ENCODE measurements around the gene KARS1. TPM values are rescaled to one million over a fixed set of nuclear protein-coding genes. Genes with fewer than 3 reads are reported as not detected.

Gene KARS1
- total RNA-seq (100 to 1,000 TPM in 3 of 7 donors, 10 to 100 TPM in 4; 55.6 to 109 (median 92.8) TPM), polyA plus RNA-seq (100 to 1,000 TPM in 1 of 2 donors, 10 to 100 TPM in 1; 85.4 to 189 TPM)
- long read RNA-seq, donor 1, transcript KARS-201 (14 exons, 2,005 nt): major isoform, 389 of 527 reads
- long read RNA-seq, donor 1, transcript KARS-202 (15 exons, 2,421 nt): minor isoform, 59 of 527 reads
- long read RNA-seq, donor 1, transcript KARS-204 (14 exons, 1,942 nt): minor isoform, 5 of 527 reads
- long read RNA-seq, donor 1, partial matches to known transcripts: 28 of 527 reads
- long read RNA-seq, donor 1, other reads (novel, unspliced or antisense): 46 of 527 reads
- long read RNA-seq, donor 2, transcript KARS-201 (14 exons, 2,005 nt): major isoform, 29 of 523 reads
- long read RNA-seq, donor 2, partial matches to known transcripts: 445 of 523 reads
- long read RNA-seq, donor 2, other reads (novel, unspliced or antisense): 43 of 523 reads
- long read RNA-seq, donor 3, transcript KARS-202 (15 exons, 2,421 nt): minor isoform, 18 of 98 reads
- long read RNA-seq, donor 3, transcript KARS-201 (14 exons, 2,005 nt): major isoform, 55 of 98 reads
- long read RNA-seq, donor 3, partial matches to known transcripts: 10 of 98 reads
- long read RNA-seq, donor 3, other reads (novel, unspliced or antisense): 14 of 98 reads

GRCh38 chr16:75647492-75648264, at the start of gene KARS1, which contains the start of gene TERF2IP:
Gene KARS1 (minus strand): TSS chr16:75647665. CDS start chr16:75647639, 26 bp downstream.
Gene TERF2IP (plus strand): TSS chr16:75647773. CDS start chr16:75647883, 110 bp downstream.
- WGBS, 3 donors: 0 to 1% (median 0%) methylated on average over 59 to 76 of the region's 76 CpGs
- Histone ChIP-seq H3K27ac (peak within 1 kb of the TSS; percentile 89 to 94), H3K9me3 (no peaks in the 10 kb centered on the region), H3K27me3 (no peaks in the 10 kb centered on the region), H3K4me3 (peak within 1 kb of the TSS; percentile 95), H3K4me1 (ENCODE audit: insufficient read depth) (peaks cover 12% of the 10 kb centered on the region), H3K36me3 (no peaks in the 10 kb centered on the region)
- intact Hi-C loops (cut with DNase I): loop anchor here in 1 of 4 donors (10.0 kb wide), 1 partner anchor 173 kb away; no protein-coding TSS in a partner anchor
- DNase-seq: peak; percentile 90 to 94 (median 93)
- no peak for TF ChIP-seq EP300 (IDR thresholded peaks at IDR 0.05)
- no peak for TF ChIP-seq CTCF (IDR thresholded peaks at IDR 0.05)
- TF ChIP-seq POLR2A (IDR thresholded peaks at IDR 0.05): peak; percentile 90

GRCh38 chr16:75695708-75696107, 48.2 kb upstream of the KARS1 start:
- Histone ChIP-seq H3K4me3 (no peak overlapping the region), H3K4me1 (ENCODE audit: insufficient read depth) (no peaks in the 10 kb centered on the region), H3K36me3 (no peaks in the 10 kb centered on the region), H3K27ac (no peak overlapping the region), H3K27me3 (no peaks in the 10 kb centered on the region), H3K9me3 (no peaks in the 10 kb centered on the region)
- no peak for TF ChIP-seq CTCF (IDR thresholded peaks at IDR 0.05)
- TF ChIP-seq POLR2A (IDR thresholded peaks at IDR 0.05): no peak
- no peak for TF ChIP-seq EP300 (IDR thresholded peaks at IDR 0.05)
- DNase-seq: no peak
- 77 to 84% (median 79%) methylated on average over 6 of the region's 6 CpGs for WGBS, 3 donors
- intact Hi-C loops (cut with DNase I): no loop called here

- no peak for DNase-seq
- H3K36me3 ChIP-seq: no peaks in the 10 kb centered on the region
- H3K27ac ChIP-seq: no peak overlapping the region
- no peak overlapping the region for H3K4me3 ChIP-seq
- H3K9me3 ChIP-seq: no peaks in the 10 kb centered on the region
- H3K4me1 ChIP-seq (ENCODE audit: insufficient read depth): no peaks in the 10 kb centered on the region
- TF ChIP-seq POLR2A (IDR thresholded peaks at IDR 0.05): no peak
- TF ChIP-seq CTCF (IDR thresholded peaks at IDR 0.05): no peak
- TF ChIP-seq EP300 (IDR thresholded peaks at IDR 0.05): no peak
- intact Hi-C loops (cut with DNase I): no loop called here
- no peaks in the 10 kb centered on the region for H3K27me3 ChIP-seq
These were observed 39.9 kb upstream of the KARS1 start for GRCh38 chr16:75687361-75687760.

- TF ChIP-seq POLR2A (IDR thresholded peaks at IDR 0.05): no peak
- no peak for TF ChIP-seq EP300 (IDR thresholded peaks at IDR 0.05)
- TF ChIP-seq CTCF (IDR thresholded peaks at IDR 0.05): no peak
- intact Hi-C loops (cut with DNase I): no loop called here
- Histone ChIP-seq H3K36me3 (no peaks in the 10 kb centered on the region), H3K27ac (no peak overlapping the region), H3K27me3 (no peaks in the 10 kb centered on the region), H3K4me3 (no peak overlapping the region), H3K9me3 (no peaks in the 10 kb centered on the region), H3K4me1 (ENCODE audit: insufficient read depth) (no peaks in the 10 kb centered on the region)
- DNase-seq: no peak
- 90 to 92% (median 91%) methylated on average over 14 of the region's 14 CpGs for WGBS, 3 donors
These were observed 34.8 kb upstream of the KARS1 start for GRCh38 chr16:75682308-75682707.

Data from ovary (tissue), 10 donors.